ENCODE data around the gene CREB3L2. TPM values are rescaled to one million over a fixed set of nuclear protein-coding genes. Genes with fewer than 3 reads are reported as not detected.

Gene CREB3L2
- total and polyA plus RNA-seq, 2 of the 4 experiments (the other 2 are of a cell fraction): 42.3 to 57.9 TPM

DNA sequence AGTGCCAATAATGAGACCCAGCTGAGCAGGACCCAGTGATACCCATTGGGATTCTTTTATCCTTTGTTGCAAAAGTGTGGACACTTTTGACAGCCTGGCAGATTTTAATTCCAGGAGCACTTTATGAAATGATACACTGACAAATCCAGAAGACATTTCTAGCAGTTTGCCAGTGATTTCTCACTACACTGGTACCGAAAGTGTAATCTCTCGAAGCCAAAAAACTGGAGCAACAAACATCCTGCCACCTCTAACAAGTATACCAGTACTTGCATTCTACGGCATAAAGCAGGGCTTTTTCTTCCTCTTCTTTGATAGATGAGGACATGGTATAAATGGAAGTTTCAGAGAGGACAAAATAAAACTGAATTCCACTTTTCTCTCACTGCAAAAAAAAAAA is 46.0 kb upstream of the CREB3L2 start:
- H2BK5ac ChIP-seq (ENCODE audit: low read depth, low read length, poor library complexity, severe bottlenecking): no peak overlapping the region
- ATAC-seq (ENCODE audit: low read depth) (no peak), DNase-seq (no peak)
- H3K27ac ChIP-seq (ENCODE audit: insufficient read depth, low read length): no peak overlapping the region
- H3K27me3 ChIP-seq (ENCODE audit: control insufficient read depth, insufficient read depth, low read length): no peaks in the 10 kb centered on the region; the same call in 1 of the 2 replicates
- H4K20me1 ChIP-seq (ENCODE audit: insufficient read depth, low read length): no peaks in the 10 kb centered on the region
- H3K23ac ChIP-seq (ENCODE audit: low read depth, low read length): no peak overlapping the region
- H3K4me1 ChIP-seq (ENCODE audit: control insufficient read depth, insufficient read depth, low read length): no peaks in the 10 kb centered on the region
- H3K4ac ChIP-seq (ENCODE audit: low read depth, low read length): no peak overlapping the region
- in situ Hi-C loops (cut with MboI; ENCODE audit: low sequenced_read_pairs) (no loop called here), dilution Hi-C loops (cut with HindIII; ENCODE audit: low sequenced_read_pairs, unreplicated experiment) (no loop called here), intact Hi-C loops (cut with micrococcal nuclease) (no loop called here)
- H3K9me3 ChIP-seq (ENCODE audit: control insufficient read depth, insufficient read depth, low read length): no peaks in the 10 kb centered on the region
- no peak overlapping the region for H3K56ac ChIP-seq (ENCODE audit: extremely low read depth, insufficient read depth, low read length)
- no peak overlapping the region for H3K4me3 ChIP-seq (ENCODE audit: insufficient read depth, low read depth, low read length)
- no peak overlapping the region for H3K4me2 ChIP-seq (ENCODE audit: low read depth, low read length)
- ChIA-PET POLR2A (ENCODE audit: unreplicated experiment) (no interaction called here), CTCF (no interaction called here)
- BruUV-seq (replicated peaks): no TSS peak
- H3K9me1 ChIP-seq (ENCODE audit: insufficient read depth, low read length): no peaks in the 10 kb centered on the region
- H3K14ac ChIP-seq (replicated peaks; ENCODE audit: low read depth, low read length): no peak overlapping the region
- H2AFZ ChIP-seq (replicated peaks; ENCODE audit: low read length, poor library complexity): no peak overlapping the region
- H4K8ac ChIP-seq (ENCODE audit: low read depth in 2 of 2, low read length in 2 of 2): no peak overlapping the region
- no CpG with 5 or more reads among the region's 3 CpGs for WGBS, 2 experiments (ENCODE audit: extremely low coverage in 2 of 2, insufficient read length in 1 of 2)
- H3K36me3 ChIP-seq (ENCODE audit: control insufficient read depth, insufficient read depth, low read length): no peaks in the 10 kb centered on the region
- H2AK9ac ChIP-seq (replicated peaks; ENCODE audit: low read depth, low read length, poor library complexity): no peak overlapping the region
- H3K79me1 ChIP-seq (ENCODE audit: low read depth in 1 of 2, low read length in 2 of 2): no peaks in the 10 kb centered on the region
- H2BK120ac ChIP-seq (ENCODE audit: low read depth, low read length): no peak overlapping the region
- TF ChIP-seq MAFK (IDR thresholded peaks at IDR 0.05; ENCODE audit: low read depth, low read length) (no peak), RAD21 (IDR thresholded peaks at IDR 0.05; ENCODE audit: low read length) (no peak), POLR2A (IDR thresholded peaks at IDR 0.05; ENCODE audit: low read depth, low read length) (no peak), RCOR1 (IDR thresholded peaks at IDR 0.05; ENCODE audit: insufficient replicate concordance, low read length) (no peak), MAZ (IDR thresholded peaks at IDR 0.05; ENCODE audit: borderline replicate concordance, low read depth, low read length) (no peak), BHLHE40 (IDR thresholded peaks at IDR 0.05; ENCODE audit: low read depth, low read length) (no peak), ELK1 (IDR thresholded peaks at IDR 0.05; ENCODE audit: borderline replicate concordance, low read depth, low read length) (no peak), RFX5 (IDR thresholded peaks at IDR 0.05; ENCODE audit: low read depth, low read length) (no peak), USF2 (IDR thresholded peaks at IDR 0.05; ENCODE audit: low read depth, low read length) (no peak), CHD1 (IDR thresholded peaks at IDR 0.05; ENCODE audit: low read depth, low read length) (no peak), NFE2L2 (IDR thresholded peaks at IDR 0.05; ENCODE audit: low read depth, low read length) (no peak), MXI1 (IDR thresholded peaks at IDR 0.05; ENCODE audit: borderline replicate concordance, low read depth, low read length) (no peak), CTCF (conservative IDR thresholded peaks at IDR 0.05; ENCODE audit: low read depth, low read length) (no peak), SMC3 (IDR thresholded peaks at IDR 0.05; ENCODE audit: low read depth, low read length) (no peak), FOS (IDR thresholded peaks at IDR 0.05; ENCODE audit: low read depth, low read length) (no peak), CEBPB (IDR thresholded peaks at IDR 0.05; ENCODE audit: low read depth, low read length) (no peak)
- no peak overlapping the region for H4K91ac ChIP-seq (ENCODE audit: insufficient read depth, low read depth, low read length)
- H2AK5ac ChIP-seq (ENCODE audit: low read depth, low read length): no peak overlapping the region
- H4K5ac ChIP-seq (ENCODE audit: low read depth, low read length): no peak overlapping the region
- no peak overlapping the region for H3K18ac ChIP-seq (ENCODE audit: low read depth, low read length)
- no peak overlapping the region for H2BK20ac ChIP-seq (ENCODE audit: low read depth, low read length)
- H2BK15ac ChIP-seq (ENCODE audit: low read depth, low read length): no peak overlapping the region
- H3K9ac ChIP-seq (ENCODE audit: low read depth, low read length): no peak overlapping the region
